Esophagus muscularis mucosa (tissue), 4 donors: Measurements from ENCODE around the gene GLI3. TPM values are rescaled to one million over a fixed set of nuclear protein-coding genes. Genes with fewer than 3 reads are reported as not detected.

Source experiments
- DNase-seq: peaks from one replicate; pipeline ENCODE4 v3.0.0-alpha.2; 2017; ENCODE audit errors: extremely low spot score
- H3K27ac ChIP-seq, 4 donors: fragments of 200-600 bp; sonication (generic); replicated peaks in 1 of 4; 1 replicate in 3 of 4; 2 replicates in 1 of 4; pipeline ENCODE4 v1.5.1; 2016 to 2019; ENCODE audit warnings: mild to moderate bottlenecking in 1 of 4
- H3K27me3 ChIP-seq, 4 donors: fragments of 200-600 bp; sonication (generic); one replicate each; pipeline versions ENCODE4 v1.5.1 to v1.6.0; 2016 to 2019
- H3K36me3 ChIP-seq, 4 donors: fragments of 200-600 bp; sonication (generic); one replicate each; pipeline ENCODE4 v1.5.1; 2016 to 2019
- H3K4me1 ChIP-seq, 4 donors: fragments of 200-600 bp; sonication (generic); one replicate each; pipeline ENCODE4 v1.5.1; 2016 to 2019
- H3K4me3 ChIP-seq, 4 donors: fragments of 200-600 bp; sonication (generic); 1 replicate in 2 of 4; 2 replicates in 2 of 4; pipeline ENCODE4 v1.5.1; 2016 to 2019; ENCODE audit warnings: mild to moderate bottlenecking in 4 of 4, moderate library complexity in 1 of 4
- H3K9me3 ChIP-seq, 4 donors: fragments of 200-600 bp; sonication (generic); 1 replicate in 3 of 4; 2 replicates in 1 of 4; pipeline ENCODE4 v1.5.1; 2016 to 2019
- CTCF ChIP-seq, 3 experiments: fragments of 200-600 bp in 2 of 3; fragments of 450-650 bp in 1 of 3; sonication (generic) in 2 of 3; IDR thresholded peaks; one replicate each; pipeline ENCODE4 v1.5.1; 2017 to 2019; ENCODE audit warnings: antibody characterized with exemption in 3 of 3, mild to moderate bottlenecking in 2 of 3, moderate library complexity in 1 of 3
- EP300 ChIP-seq: sonication (generic); formaldehyde crosslinking; IDR thresholded peaks from one replicate; pipeline ENCODE4 v1.6.1; 2017; ENCODE audit warnings: antibody characterized with exemption
- POLR2A ChIP-seq: fragments of 450-650 bp; IDR thresholded peaks from one replicate; pipeline ENCODE4 v1.6.1; 2017; ENCODE audit warnings: antibody characterized with exemption, moderate library complexity, mild to moderate bottlenecking, low read depth
- POLR2AphosphoS5 ChIP-seq, 2 donors: sonication (generic); formaldehyde crosslinking; IDR thresholded peaks; one replicate each; pipeline ENCODE4 v1.6.1; 2017; ENCODE audit warnings: antibody characterized with exemption in 2 of 2
- WGBS: methylation state at CpG from one replicate; pipeline ENCODE4 v1.1.5; 2018; 5-methylcytosine and 5-hydroxymethylcytosine counted together
- intact Hi-C: fragments of 100-400 bp; cut with DNase I; formaldehyde crosslinking; loops from one replicate; pipeline ENCODE4 v1.15.1; 2023
- total RNA-seq, 4 donors: library from RNA; depleted of rRNA; stranded (reverse); fragments of >200 nt; gene quantifications; one replicate each; pipeline versions ENCODE4 v1.1.0 to v1.2.1, GENCODE V29; 2016

Gene GLI3
- total RNA-seq, 4 donors from 2014 or later: 11.7 to 17.8 (median 13.3) TPM

GRCh38 chr7:42194238-42194637 lies 42.8 kb downstream of the GLI3 start:
- no peak for DNase-seq
- no peak overlapping the region for H3K4me3 ChIP-seq
- no peak for TF ChIP-seq EP300
- TF ChIP-seq CTCF (IDR thresholded peaks at IDR 0.05): no peak
- TF ChIP-seq POLR2AphosphoS5 (IDR thresholded peaks at IDR 0.05): no peak
- TF ChIP-seq POLR2A: no peak
- H3K4me1 ChIP-seq: peaks cover 20 to 57% (median 48%) of the 10 kb centered on the region in 4 donors
- 56% methylated on average over 4 of the region's 4 CpGs for WGBS
- no peaks in the 10 kb centered on the region for H3K9me3 ChIP-seq
- peak overlapping the region in 1 of 4 donors; percentile 9 for H3K27ac ChIP-seq
- intact Hi-C loops: no loop called here
- H3K27me3 ChIP-seq: no peaks in the 10 kb centered on the region
- peaks cover 0 to 8% (median 0%) of the 10 kb centered on the region in 4 donors for H3K36me3 ChIP-seq

GRCh38 chr7:42193471-42194129 lies 43.4 kb downstream of the GLI3 start:
- peak overlapping the region in 1 of 4 donors; percentile 10 for H3K27ac ChIP-seq
- H3K9me3 ChIP-seq: no peaks in the 10 kb centered on the region
- H3K36me3 ChIP-seq: peaks cover 0 to 8% (median 0%) of the 10 kb centered on the region in 4 donors
- WGBS: 60% methylated on average over 8 of the region's 8 CpGs
- TF ChIP-seq CTCF (IDR thresholded peaks at IDR 0.05) (no peak), POLR2AphosphoS5 (IDR thresholded peaks at IDR 0.05) (no peak), EP300 (no peak), POLR2A (no peak)
- no peak for DNase-seq
- no peak overlapping the region for H3K4me3 ChIP-seq
- no peaks in the 10 kb centered on the region for H3K27me3 ChIP-seq
- H3K4me1 ChIP-seq: peaks cover 20 to 55% (median 42%) of the 10 kb centered on the region in 4 donors
- intact Hi-C loops: no loop called here

- Histone ChIP-seq H3K36me3 (peaks cover 0 to 5% (median 0%) of the 10 kb centered on the region in 4 donors), H3K27ac (peak overlapping the region in 2 of 4 donors; percentile 10 to 27), H3K27me3 (no peaks in the 10 kb centered on the region), H3K4me3 (no peak overlapping the region), H3K9me3 (no peaks in the 10 kb centered on the region), H3K4me1 (peaks cover 20 to 51% (median 40%) of the 10 kb centered on the region in 4 donors)
- TF ChIP-seq POLR2A (no peak), EP300 (no peak), CTCF (IDR thresholded peaks at IDR 0.05) (no peak), POLR2AphosphoS5 (IDR thresholded peaks at IDR 0.05) (no peak)
- DNase-seq: no peak
- intact Hi-C loops: no loop called here
- WGBS: 41% methylated on average over 7 of the region's 7 CpGs
Measured at GRCh38 chr7:42192851-42193461, 44.1 kb downstream of the GLI3 start.

GRCh38 chr7:42192066-42192465 lies 44.9 kb downstream of the GLI3 start:
- Histone ChIP-seq H3K4me3 (no peak overlapping the region), H3K36me3 (no peaks in the 10 kb centered on the region), H3K27me3 (no peaks in the 10 kb centered on the region), H3K9me3 (no peaks in the 10 kb centered on the region), H3K4me1 (peaks cover 20 to 51% (median 40%) of the 10 kb centered on the region in 4 donors), H3K27ac (no peak overlapping the region)
- no peak for TF ChIP-seq POLR2AphosphoS5 (IDR thresholded peaks at IDR 0.05)
- TF ChIP-seq EP300: no peak
- TF ChIP-seq POLR2A: no peak
- no peak for TF ChIP-seq CTCF (IDR thresholded peaks at IDR 0.05)
- intact Hi-C loops: no loop called here
- WGBS: 82% methylated on average over 3 of the region's 3 CpGs
- no peak for DNase-seq
